Astrocyte (in vitro differentiated cells and primary cell): ENCODE measurements around the gene IMPDH1. TPM values are rescaled to one million over a fixed set of nuclear protein-coding genes. Genes with fewer than 3 reads are reported as not detected.

Experiments
- DNase-seq: peaks from one replicate; pipeline ENCODE4 v3.0.0-alpha.2; 2010; ENCODE audit warnings: low read depth
- FAIRE-seq: peaks from 2 replicates; lab custom pipeline; 2011; peaks lifted over from hg19 to GRCh38; lab: Jason Lieb, UNC
- H2AFZ ChIP-seq: 2 replicates; pipeline ENCODE4 v1.6.0; 2012; ENCODE audit warnings: low read depth, low read length, inconsistent platforms
- H3K27ac ChIP-seq: 2 replicates; pipeline ENCODE4 v1.5.1; 2011; ENCODE audit warnings: low read depth, low read length, inconsistent platforms
- H3K27me3 ChIP-seq: 2 replicates; pipeline ENCODE4 v1.6.0; 2011; ENCODE audit warnings: low read length, inconsistent platforms; ENCODE audit not compliant: insufficient read depth
- H3K36me3 ChIP-seq: 2 replicates; pipeline ENCODE4 v1.5.1; 2011; ENCODE audit warnings: low read length, inconsistent platforms; ENCODE audit not compliant: insufficient read depth
- H3K4me1 ChIP-seq: 2 replicates; pipeline ENCODE4 v1.5.1; 2011; ENCODE audit warnings: low read length, inconsistent platforms; ENCODE audit not compliant: insufficient read depth
- H3K4me2 ChIP-seq: 2 replicates; pipeline ENCODE4 v1.6.0; 2012; ENCODE audit warnings: low read length, inconsistent platforms
- H3K4me3 ChIP-seq: 2 replicates; pipeline ENCODE4 v1.5.1; 2011; ENCODE audit warnings: low read depth, mild to moderate bottlenecking, low read length, inconsistent platforms; ENCODE audit not compliant: insufficient read depth
- H3K79me2 ChIP-seq: 2 replicates; pipeline ENCODE4 v1.6.0; 2012; ENCODE audit warnings: mild to moderate bottlenecking, low read length, inconsistent platforms; ENCODE audit not compliant: insufficient read depth
- H3K9ac ChIP-seq: 2 replicates; pipeline ENCODE4 v1.6.0; 2012; ENCODE audit warnings: mild to moderate bottlenecking, low read length, inconsistent platforms
- H3K9me3 ChIP-seq: 2 replicates; pipeline ENCODE4 v1.5.1; 2012; ENCODE audit warnings: low read depth, mild to moderate bottlenecking, low read length, inconsistent platforms; ENCODE audit not compliant: insufficient read depth
- H4K20me1 ChIP-seq: 2 replicates; pipeline ENCODE4 v1.6.0; 2012; ENCODE audit warnings: low read length, inconsistent platforms; ENCODE audit not compliant: insufficient read depth
- H3K27ac Mint-ChIP-seq: one replicate; pipeline ENCODE4 v1.8.0; 2021; ENCODE audit warnings: mild to moderate bottlenecking, mixed read lengths; ENCODE audit not compliant: unreplicated experiment
- H3K27me3 Mint-ChIP-seq: one replicate; pipeline ENCODE4 v1.8.0; 2021; ENCODE audit warnings: low read depth, mixed read lengths; ENCODE audit not compliant: unreplicated experiment
- H3K36me3 Mint-ChIP-seq: one replicate; pipeline ENCODE4 v1.8.0; 2021; ENCODE audit warnings: low read depth, mixed read lengths; ENCODE audit not compliant: unreplicated experiment
- H3K4me1 Mint-ChIP-seq: one replicate; pipeline ENCODE4 v1.8.0; 2021; ENCODE audit warnings: low read depth, mixed read lengths; ENCODE audit not compliant: unreplicated experiment
- H3K4me3 Mint-ChIP-seq: one replicate; pipeline ENCODE4 v1.8.0; 2021; ENCODE audit warnings: mild to moderate bottlenecking, moderate library complexity, mixed read lengths; ENCODE audit not compliant: unreplicated experiment
- H3K9me3 Mint-ChIP-seq: one replicate; pipeline ENCODE4 v1.8.0; 2021; ENCODE audit warnings: mild to moderate bottlenecking, mixed read lengths; ENCODE audit not compliant: unreplicated experiment
- EZH2 ChIP-seq: IDR thresholded peaks from 2 replicates; pipeline ENCODE4 v1.6.1; 2012; ENCODE audit warnings: mild to moderate bottlenecking, low read length, inconsistent platforms; ENCODE audit not compliant: insufficient read depth
- total RNA-seq: library from RNA; stranded (reverse); gene quantifications from 2 replicates; pipeline ENCODE4 v1.2.1, GENCODE V29; 2021
- TF ChIP-seq, protein P1 (sequence below): IDR thresholded peaks from 2 replicates; pipeline ENCODE4 v1.5.1; 2011; ENCODE audit warnings: low read depth, mild to moderate bottlenecking, inconsistent platforms, low read length, moderate library complexity; ENCODE audit not compliant: insufficient read depth

Gene IMPDH1
- total RNA-seq, 1 donor from 2014 or later, result 43.9 TPM

DNA sequence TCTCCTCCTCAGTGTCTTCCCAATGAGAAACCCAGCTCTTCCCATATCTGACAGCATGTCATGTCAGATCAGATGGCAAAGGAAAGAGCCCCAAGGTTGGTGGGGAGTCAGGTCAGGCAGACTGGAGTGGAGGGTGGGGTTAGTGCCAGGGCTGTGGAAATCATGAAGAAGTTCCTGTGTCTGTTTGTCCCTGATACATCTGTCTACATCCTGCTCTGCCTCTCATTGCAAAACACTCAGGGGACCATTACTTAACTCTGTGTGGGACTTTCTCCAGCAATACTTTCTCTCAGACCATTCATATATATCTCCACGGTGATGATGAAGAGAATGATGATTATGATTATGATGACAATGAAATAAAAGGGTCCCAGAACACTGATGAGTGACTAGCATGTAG, 51.5 kb downstream of the IMPDH1 start:
- TF ChIP-seq, protein P1, sequence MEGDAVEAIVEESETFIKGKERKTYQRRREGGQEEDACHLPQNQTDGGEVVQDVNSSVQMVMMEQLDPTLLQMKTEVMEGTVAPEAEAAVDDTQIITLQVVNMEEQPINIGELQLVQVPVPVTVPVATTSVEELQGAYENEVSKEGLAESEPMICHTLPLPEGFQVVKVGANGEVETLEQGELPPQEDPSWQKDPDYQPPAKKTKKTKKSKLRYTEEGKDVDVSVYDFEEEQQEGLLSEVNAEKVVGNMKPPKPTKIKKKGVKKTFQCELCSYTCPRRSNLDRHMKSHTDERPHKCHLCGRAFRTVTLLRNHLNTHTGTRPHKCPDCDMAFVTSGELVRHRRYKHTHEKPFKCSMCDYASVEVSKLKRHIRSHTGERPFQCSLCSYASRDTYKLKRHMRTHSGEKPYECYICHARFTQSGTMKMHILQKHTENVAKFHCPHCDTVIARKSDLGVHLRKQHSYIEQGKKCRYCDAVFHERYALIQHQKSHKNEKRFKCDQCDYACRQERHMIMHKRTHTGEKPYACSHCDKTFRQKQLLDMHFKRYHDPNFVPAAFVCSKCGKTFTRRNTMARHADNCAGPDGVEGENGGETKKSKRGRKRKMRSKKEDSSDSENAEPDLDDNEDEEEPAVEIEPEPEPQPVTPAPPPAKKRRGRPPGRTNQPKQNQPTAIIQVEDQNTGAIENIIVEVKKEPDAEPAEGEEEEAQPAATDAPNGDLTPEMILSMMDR, result no peak
- no peak for TF ChIP-seq EZH2
- peaks cover 9% of the 10 kb centered on the region for H4K20me1 ChIP-seq
- H3K27me3 Mint-ChIP-seq, result peaks cover 63% of the 10 kb centered on the region

DNA sequence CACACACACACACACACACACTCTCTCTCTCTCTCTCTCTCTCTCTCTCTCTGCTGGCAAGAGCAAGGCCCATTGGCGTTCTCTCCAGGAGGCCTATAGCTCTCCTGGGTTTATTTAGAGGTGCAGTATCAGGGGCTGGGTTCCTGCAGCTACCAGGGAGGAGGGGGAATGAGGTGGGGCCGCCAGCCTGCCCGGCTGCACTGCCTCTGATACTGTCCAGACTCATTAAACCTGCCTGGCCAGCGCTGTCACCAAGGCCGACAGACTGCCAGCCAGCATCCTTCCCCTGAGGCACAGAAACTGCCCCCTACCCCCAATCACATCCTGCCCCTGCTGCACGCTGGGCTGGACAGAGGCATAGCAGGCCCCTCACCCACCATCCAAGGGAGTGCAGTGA, 52.6 kb downstream of the IMPDH1 start:
- no peak overlapping the region for H3K27ac ChIP-seq
- H3K4me1 ChIP-seq, result peaks cover 8% of the 10 kb centered on the region
- H3K79me2 ChIP-seq, result no peaks in the 10 kb centered on the region
- DNase-seq (no peak), FAIRE-seq (no peak)
- Mint-ChIP-seq H3K27ac (no peak overlapping the region), H3K27me3 (peaks cover 60% of the 10 kb centered on the region), H3K36me3 (peaks cover 2% of the 10 kb centered on the region), H3K9me3 (no peaks in the 10 kb centered on the region), H3K4me1 (peaks cover 7% of the 10 kb centered on the region), H3K4me3 (no peak overlapping the region)
- TF ChIP-seq, protein P1, result no peak
- no peak for TF ChIP-seq EZH2
- no peaks in the 10 kb centered on the region for H3K9me3 ChIP-seq
- H3K36me3 ChIP-seq, result no peaks in the 10 kb centered on the region
- no peak overlapping the region for H3K4me2 ChIP-seq
- H3K9ac ChIP-seq, result no peak overlapping the region
- no peak overlapping the region for H2AFZ ChIP-seq
- H3K27me3 ChIP-seq, result peaks cover 70% of the 10 kb centered on the region
- peaks cover 4% of the 10 kb centered on the region for H4K20me1 ChIP-seq
- H3K4me3 ChIP-seq, result no peak overlapping the region

More for the DNA sequence above, 51.5 kb downstream of the IMPDH1 start:
- no peaks in the 10 kb centered on the region for H3K9me3 ChIP-seq
- H3K36me3 Mint-ChIP-seq, result peaks cover 2% of the 10 kb centered on the region
- H3K79me2 ChIP-seq, result no peaks in the 10 kb centered on the region
- H3K4me1 ChIP-seq, result peaks cover 8% of the 10 kb centered on the region
- H2AFZ ChIP-seq, result no peak overlapping the region
- no peak for DNase-seq
- peaks cover 70% of the 10 kb centered on the region for H3K27me3 ChIP-seq
- H3K27ac Mint-ChIP-seq, result no peak overlapping the region
- H3K4me3 ChIP-seq, result no peak overlapping the region
- H3K4me1 Mint-ChIP-seq, result peaks cover 11% of the 10 kb centered on the region
- H3K9me3 Mint-ChIP-seq, result no peaks in the 10 kb centered on the region
- no peak overlapping the region for H3K4me2 ChIP-seq
- H3K36me3 ChIP-seq, result no peaks in the 10 kb centered on the region
- no peak overlapping the region for H3K27ac ChIP-seq
- H3K4me3 Mint-ChIP-seq, result no peak overlapping the region
- H3K9ac ChIP-seq, result no peak overlapping the region
- no peak for FAIRE-seq

DNA sequence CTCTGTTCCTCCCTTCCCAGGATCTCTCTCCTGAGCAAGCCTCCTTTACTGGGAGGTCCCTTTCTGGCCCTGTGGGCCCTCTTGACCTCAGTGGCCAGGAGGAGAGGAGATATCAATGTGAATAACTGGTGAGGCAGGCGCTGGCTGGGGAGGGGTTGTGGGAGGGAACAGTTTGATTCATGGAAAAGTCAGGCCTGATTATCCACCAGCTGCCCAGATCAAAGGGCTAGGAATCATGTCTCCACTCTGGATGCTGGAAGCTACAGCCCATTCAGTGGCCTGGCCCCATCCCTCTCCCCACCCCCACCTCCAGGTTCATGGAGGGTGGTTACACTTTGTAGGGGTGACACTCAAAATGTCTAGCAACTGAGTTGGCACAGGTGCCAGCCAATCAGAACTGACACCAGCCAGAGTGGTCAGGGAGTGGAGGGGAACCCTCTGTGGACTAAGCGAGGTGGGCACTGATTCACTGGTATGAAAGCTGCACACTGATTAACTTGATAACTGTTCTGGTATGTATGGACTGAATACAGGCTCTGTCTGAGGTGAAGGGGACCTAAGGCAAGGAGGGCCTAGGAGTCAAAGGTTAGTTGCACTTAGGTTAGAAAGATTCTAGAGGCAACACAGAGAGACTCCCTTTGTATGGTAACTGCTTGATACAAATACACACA, 53.1 kb downstream of the IMPDH1 start:
- H3K27me3 Mint-ChIP-seq, result peaks cover 55% of the 10 kb centered on the region

More for the DNA sequence above, 53.1 kb downstream of the IMPDH1 start:
- no peaks in the 10 kb centered on the region for H3K9me3 Mint-ChIP-seq
- H3K27ac Mint-ChIP-seq, result no peak overlapping the region
- FAIRE-seq (no peak), DNase-seq (no peak)
- Histone ChIP-seq H3K27me3 (peaks cover 66% of the 10 kb centered on the region), H3K27ac (no peak overlapping the region), H3K4me3 (no peak overlapping the region), H3K4me2 (no peak overlapping the region), H3K79me2 (no peaks in the 10 kb centered on the region), H3K9ac (no peak overlapping the region), H2AFZ (no peak overlapping the region), H3K9me3 (no peaks in the 10 kb centered on the region), H3K4me1 (peaks cover 8% of the 10 kb centered on the region), H3K36me3 (no peaks in the 10 kb centered on the region), H4K20me1 (no peaks in the 10 kb centered on the region)
- H3K4me1 Mint-ChIP-seq, result peaks cover 5% of the 10 kb centered on the region
- TF ChIP-seq EZH2, result no peak
- TF ChIP-seq, protein P1, result no peak
- peaks cover 2% of the 10 kb centered on the region for H3K36me3 Mint-ChIP-seq
- no peak overlapping the region for H3K4me3 Mint-ChIP-seq
